CD4-positive, alpha-beta T cell (primary cell): Measurements from ENCODE around the gene DEFB132. TPM values are rescaled to one million over a fixed set of nuclear protein-coding genes. Genes with fewer than 3 reads are reported as not detected.

Source experiments
- ATAC-seq: fragments of 200-7000 bp; cut with Tn5 transposase; one replicate; pipeline ENCODE4 v1.10.0; 2022; ENCODE audit warnings: mild to moderate bottlenecking; ENCODE audit not compliant: poor library complexity
- CTCF ChIA-PET: fragments of 350-600 bp; sonication (Branson Sonifier 250); formaldehyde crosslinking; loops from one replicate; lab custom pipeline; 2021; ENCODE audit warnings: antibody characterized with exemption, inconsistent platforms; lab: Charles Lee
- POLR2A ChIA-PET: fragments of 350-600 bp; sonication (Branson Sonifier 250); formaldehyde crosslinking; loops from one replicate; lab custom pipeline; 2021; ENCODE audit warnings: antibody characterized with exemption, inconsistent platforms; lab: Charles Lee
- DNase-seq, 14 experiments: peaks; one replicate each; pipeline ENCODE4 v3.0.0-alpha.2; 2013 to 2020; ENCODE audit warnings: mixed read lengths in 2 of 14
- H3K27ac ChIP-seq, 2 donors: one replicate each; pipeline versions ENCODE4 v1.5.1 to v1.7.0; 2013; ENCODE audit warnings: low read length in 2 of 2, low read depth in 1 of 2, mild to moderate bottlenecking in 1 of 2
- H3K27me3 ChIP-seq, 2 experiments: 1 replicate in 1 of 2; 2 replicates in 1 of 2; pipeline versions ENCODE4 v1.6.1 to v1.7.0; 2013; ENCODE audit warnings: low read length in 2 of 2, control low read depth in 1 of 2, mild to moderate bottlenecking in 1 of 2, moderate library complexity in 1 of 2; ENCODE audit not compliant: insufficient read depth in 2 of 2, control insufficient read depth in 1 of 2
- H3K36me3 ChIP-seq: one replicate; pipeline ENCODE4 v1.6.1; 2013; ENCODE audit warnings: low read length, control low read depth; ENCODE audit not compliant: insufficient read depth
- H3K4me1 ChIP-seq: one replicate; pipeline ENCODE4 v1.6.1; 2013; ENCODE audit warnings: low read length, control low read depth; ENCODE audit not compliant: insufficient read depth
- H3K4me3 ChIP-seq: one replicate; pipeline ENCODE4 v1.5.1; 2013; ENCODE audit warnings: mild to moderate bottlenecking, low read length, moderate library complexity
- H3K9me3 ChIP-seq, 2 experiments: 1 replicate in 1 of 2; 2 replicates in 1 of 2; pipeline versions ENCODE4 v1.6.1 to v1.7.0; 2013; ENCODE audit warnings: low read length in 2 of 2, mild to moderate bottlenecking in 2 of 2, control low read depth in 1 of 2, moderate library complexity in 1 of 2; ENCODE audit not compliant: control insufficient read depth in 1 of 2, insufficient read depth in 1 of 2
- H3K27ac Mint-ChIP-seq: one replicate; pipeline ENCODE4 v1.8.0; 2020; ENCODE audit warnings: mixed read lengths
- H3K27me3 Mint-ChIP-seq: one replicate; pipeline ENCODE4 v1.8.0; 2021; ENCODE audit warnings: mixed read lengths
- H3K36me3 Mint-ChIP-seq: one replicate; pipeline ENCODE4 v1.8.0; 2021; ENCODE audit warnings: low read depth, mixed read lengths
- H3K4me1 Mint-ChIP-seq: one replicate; pipeline ENCODE4 v1.8.0; 2021; ENCODE audit warnings: low read depth, mixed read lengths
- H3K4me3 Mint-ChIP-seq: one replicate; pipeline ENCODE4 v1.8.0; 2020; ENCODE audit warnings: mild to moderate bottlenecking, mixed read lengths
- H3K9me3 Mint-ChIP-seq: one replicate; pipeline ENCODE4 v1.8.0; 2020; ENCODE audit warnings: mixed read lengths
- intact Hi-C, 2 experiments: fragments of 100-400 bp; cut with DNase I in 1 of 2; cut with micrococcal nuclease in 1 of 2; formaldehyde crosslinking; loops; one replicate each; pipeline versions ENCODE4 v1.15.1 to v1.9.0; 2023 to 2025; cut with DNase I, micrococcal nuclease
- total RNA-seq, 174 experiments: library from RNA in 2 of 174; stranded (reverse) in 2 of 174; gene quantifications; one replicate each; pipeline ENCODE4 v1.2.3 and lab custom pipeline; 2021 to 2026
- TF ChIP-seq, protein P1 (sequence below): fragments of 200-600 bp; IDR thresholded peaks from one replicate; pipeline ENCODE4 v1.8.0; 2022; ENCODE audit warnings: antibody characterized with exemption, mild to moderate bottlenecking

Gene DEFB132
- total RNA-seq, 2 experiments from 2014 or later, result not detected

DNA sequence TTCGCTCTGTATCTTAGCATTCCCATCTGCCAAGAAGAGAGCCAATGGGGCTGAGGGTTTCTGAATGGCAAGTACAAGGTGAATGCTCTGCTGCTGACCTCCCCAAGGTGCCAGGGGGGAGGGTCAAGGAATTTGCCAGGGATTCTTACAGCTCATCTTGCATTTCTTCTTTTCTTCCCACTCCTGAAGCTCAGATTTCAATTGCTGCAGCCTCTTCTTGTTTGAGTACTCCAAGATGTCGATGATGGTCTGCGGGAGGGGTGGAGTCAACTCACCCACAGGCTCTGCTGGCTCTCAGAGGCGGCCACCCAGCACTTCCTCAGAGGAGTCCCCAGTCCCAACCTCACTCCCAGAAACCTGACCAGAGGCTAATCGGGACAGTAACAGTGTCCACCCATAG, 20.7 kb downstream of the DEFB132 start:
- Histone ChIP-seq H3K27ac (no peak overlapping the region), H3K4me3 (no peak overlapping the region), H3K36me3 (peaks cover 7% of the 10 kb centered on the region), H3K4me1 (no peaks in the 10 kb centered on the region), H3K9me3 (no peaks in the 10 kb centered on the region), H3K27me3 (no peaks in the 10 kb centered on the region)
- TF ChIP-seq, protein P1, sequence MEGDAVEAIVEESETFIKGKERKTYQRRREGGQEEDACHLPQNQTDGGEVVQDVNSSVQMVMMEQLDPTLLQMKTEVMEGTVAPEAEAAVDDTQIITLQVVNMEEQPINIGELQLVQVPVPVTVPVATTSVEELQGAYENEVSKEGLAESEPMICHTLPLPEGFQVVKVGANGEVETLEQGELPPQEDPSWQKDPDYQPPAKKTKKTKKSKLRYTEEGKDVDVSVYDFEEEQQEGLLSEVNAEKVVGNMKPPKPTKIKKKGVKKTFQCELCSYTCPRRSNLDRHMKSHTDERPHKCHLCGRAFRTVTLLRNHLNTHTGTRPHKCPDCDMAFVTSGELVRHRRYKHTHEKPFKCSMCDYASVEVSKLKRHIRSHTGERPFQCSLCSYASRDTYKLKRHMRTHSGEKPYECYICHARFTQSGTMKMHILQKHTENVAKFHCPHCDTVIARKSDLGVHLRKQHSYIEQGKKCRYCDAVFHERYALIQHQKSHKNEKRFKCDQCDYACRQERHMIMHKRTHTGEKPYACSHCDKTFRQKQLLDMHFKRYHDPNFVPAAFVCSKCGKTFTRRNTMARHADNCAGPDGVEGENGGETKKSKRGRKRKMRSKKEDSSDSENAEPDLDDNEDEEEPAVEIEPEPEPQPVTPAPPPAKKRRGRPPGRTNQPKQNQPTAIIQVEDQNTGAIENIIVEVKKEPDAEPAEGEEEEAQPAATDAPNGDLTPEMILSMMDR, result no peak
- intact Hi-C loops, result no loop called here
- Mint-ChIP-seq H3K27ac (no peak overlapping the region), H3K4me3 (no peak overlapping the region), H3K36me3 (peaks cover 6% of the 10 kb centered on the region), H3K9me3 (no peaks in the 10 kb centered on the region), H3K27me3 (no peaks in the 10 kb centered on the region), H3K4me1 (no peaks in the 10 kb centered on the region)
- CTCF ChIA-PET, result no interaction called here
- POLR2A ChIA-PET, result no interaction called here
- ATAC-seq, result no peak
- DNase-seq, result no peak

DNA sequence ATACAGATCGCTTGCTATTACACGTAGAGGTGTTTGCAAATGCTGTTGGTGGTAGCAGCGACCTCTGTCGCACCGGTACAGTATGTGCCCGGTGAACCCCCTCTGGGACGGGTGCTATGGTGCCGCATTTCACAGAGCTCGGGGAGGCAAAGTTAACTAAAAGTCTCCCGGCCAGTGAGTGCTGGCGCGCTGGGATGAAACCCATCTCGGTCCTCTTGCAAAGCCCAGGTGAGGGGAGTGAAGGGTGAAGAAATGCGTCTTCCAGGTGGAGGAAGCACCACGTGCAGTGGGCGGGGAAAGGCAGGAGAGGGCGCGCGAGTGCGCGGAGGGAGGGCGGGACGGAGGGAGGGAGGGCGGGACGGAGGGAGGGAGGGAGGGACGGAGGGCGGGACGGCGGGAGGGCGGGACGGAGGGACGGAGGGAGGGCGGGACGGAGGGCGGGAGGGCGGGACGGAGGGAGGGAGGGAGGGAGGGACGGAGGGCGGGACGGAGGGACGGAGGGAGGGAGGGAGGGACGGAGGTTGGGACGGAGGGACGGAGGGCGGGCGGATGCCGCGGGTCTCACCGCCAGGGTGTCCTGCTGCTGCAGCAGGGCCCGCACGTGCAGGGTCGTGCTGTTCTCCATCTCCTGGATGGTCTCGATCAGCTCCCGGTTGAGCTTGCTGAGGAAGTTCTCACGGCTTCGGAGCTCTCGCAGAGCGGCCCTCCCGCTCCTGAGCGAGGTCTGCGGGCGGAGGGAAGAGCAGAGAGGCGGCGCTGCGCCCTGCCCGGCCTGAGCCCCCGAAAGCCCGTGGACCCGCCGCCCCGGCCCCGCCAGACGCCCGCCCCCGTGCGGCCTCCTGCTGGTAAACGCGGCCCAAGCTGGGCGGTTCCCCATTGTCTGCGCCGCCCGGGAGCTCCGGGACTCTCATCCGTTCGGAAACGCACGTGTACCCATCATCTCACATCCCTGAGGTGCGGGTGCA, 21.4 kb downstream of the DEFB132 start:
- Mint-ChIP-seq H3K4me3 (no peak overlapping the region), H3K36me3 (peaks cover 6% of the 10 kb centered on the region), H3K9me3 (no peaks in the 10 kb centered on the region), H3K27ac (no peak overlapping the region), H3K4me1 (no peaks in the 10 kb centered on the region), H3K27me3 (no peaks in the 10 kb centered on the region)
- TF ChIP-seq, protein P1, result no peak
- H3K27me3 ChIP-seq, result no peaks in the 10 kb centered on the region
- POLR2A ChIA-PET, result no interaction called here
- no peak overlapping the region for H3K4me3 ChIP-seq
- no peak overlapping the region for H3K27ac ChIP-seq
- intact Hi-C loops, result no loop called here
- no peaks in the 10 kb centered on the region for H3K9me3 ChIP-seq
- peaks cover 7% of the 10 kb centered on the region for H3K36me3 ChIP-seq
- peak in 1 of 14 experiments; percentile 58 for DNase-seq
- CTCF ChIA-PET, result no interaction called here
- ATAC-seq, result no peak
- no peaks in the 10 kb centered on the region for H3K4me1 ChIP-seq

DNA sequence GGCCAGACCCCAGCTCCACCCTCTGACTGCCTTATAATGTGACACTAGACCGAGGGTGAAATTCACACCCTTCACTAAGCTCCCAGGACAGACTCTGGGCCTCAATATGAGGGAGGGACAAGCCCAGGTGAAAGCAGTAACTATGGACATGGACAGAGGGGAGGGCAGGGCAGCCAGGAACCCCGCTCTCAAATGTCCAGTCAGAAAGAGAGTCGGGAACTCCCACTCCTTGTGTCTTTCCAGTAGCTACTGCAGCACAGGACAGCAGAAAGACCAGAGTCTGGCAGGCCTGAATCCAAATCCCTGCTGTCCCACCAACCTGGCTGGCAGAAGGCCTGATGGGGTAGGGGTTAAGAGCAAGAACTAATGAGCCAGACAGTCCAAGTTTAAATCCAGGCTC, 26.6 kb downstream of the DEFB132 start:
- intact Hi-C loops, result no loop called here
- no peak overlapping the region for H3K4me3 Mint-ChIP-seq
- Histone ChIP-seq H3K4me1 (no peaks in the 10 kb centered on the region), H3K4me3 (no peak overlapping the region), H3K27ac (no peak overlapping the region), H3K36me3 (no peaks in the 10 kb centered on the region), H3K9me3 (no peaks in the 10 kb centered on the region), H3K27me3 (no peaks in the 10 kb centered on the region)
- POLR2A ChIA-PET, result interaction anchor here (0.5 kb wide), 1 partner anchor 13 kb away, joined by 3 read pairs; the partner anchor contains the start of gene ZCCHC3
- H3K36me3 Mint-ChIP-seq, result no peaks in the 10 kb centered on the region
- CTCF ChIA-PET, result no interaction called here
- TF ChIP-seq, protein P1, result no peak
- H3K27me3 Mint-ChIP-seq, result no peaks in the 10 kb centered on the region
- H3K4me1 Mint-ChIP-seq, result no peaks in the 10 kb centered on the region
- H3K27ac Mint-ChIP-seq, result no peak overlapping the region
- no peaks in the 10 kb centered on the region for H3K9me3 Mint-ChIP-seq
- no peak for DNase-seq
- no peak for ATAC-seq
